ENCODE results near the gene NFATC1. TPM values are rescaled to one million over a fixed set of nuclear protein-coding genes. Genes with fewer than 3 reads are reported as not detected.
"Not testable (repeated sequence)": the region's sequence is repeated elsewhere in the genome, so short reads cannot be mapped to it uniquely, and the experiment has no call there.

The NFATC1 gene
- total RNA-seq, 6 experiments from 2014 or later, result 0.57 to 2.0 (median 0.89) TPM

DNA sequence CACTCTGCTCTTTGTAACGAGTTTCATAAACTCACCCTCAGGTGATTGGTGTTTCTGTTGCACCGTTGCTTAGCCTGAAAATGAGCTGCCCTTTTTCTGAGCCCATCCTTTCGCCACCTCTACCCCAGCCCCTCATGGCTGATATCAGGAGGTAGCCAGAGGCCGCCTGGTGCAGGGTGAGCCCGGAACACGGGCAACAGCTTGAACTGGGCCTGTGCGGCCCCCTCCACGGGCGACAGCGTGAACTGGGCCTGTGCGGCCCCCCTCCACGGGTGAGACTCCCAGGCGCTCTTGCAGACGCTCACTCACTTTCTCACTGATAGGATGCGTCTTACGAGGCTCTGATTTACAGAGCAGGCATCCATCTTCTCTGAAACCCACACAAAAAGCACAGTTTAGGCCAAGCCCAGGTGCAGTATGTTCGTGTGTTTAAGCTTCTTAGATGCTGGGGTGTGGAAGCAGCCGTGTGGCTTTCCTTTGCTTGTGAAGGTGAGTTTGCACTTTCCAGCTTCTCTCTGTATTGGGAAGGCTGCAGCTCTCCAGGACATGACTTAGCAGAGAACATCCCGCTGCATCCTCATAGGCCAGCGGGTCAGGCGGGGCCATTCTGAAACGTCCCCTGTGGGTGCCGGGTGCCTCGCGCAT, 83.5 kb downstream of the NFATC1 start:
- DNase-seq, result no peak
- no peak overlapping the region for H3K4me3 Mint-ChIP-seq
- peaks cover 16% of the 10 kb centered on the region for H3K9me3 Mint-ChIP-seq
- H3K27me3 Mint-ChIP-seq (ENCODE audit: insufficient read depth), result no peaks in the 10 kb centered on the region; the same call in 1 of the 2 replicates
- TF ChIP-seq CTCF (IDR thresholded peaks at IDR 0.05), result no peak
- peaks cover 2% of the 10 kb centered on the region for H3K4me1 Mint-ChIP-seq (ENCODE audit: low read depth)
- peaks cover 9% of the 10 kb centered on the region for H3K36me3 Mint-ChIP-seq (ENCODE audit: low read depth)
- H3K27ac Mint-ChIP-seq, result no peak overlapping the region

DNA sequence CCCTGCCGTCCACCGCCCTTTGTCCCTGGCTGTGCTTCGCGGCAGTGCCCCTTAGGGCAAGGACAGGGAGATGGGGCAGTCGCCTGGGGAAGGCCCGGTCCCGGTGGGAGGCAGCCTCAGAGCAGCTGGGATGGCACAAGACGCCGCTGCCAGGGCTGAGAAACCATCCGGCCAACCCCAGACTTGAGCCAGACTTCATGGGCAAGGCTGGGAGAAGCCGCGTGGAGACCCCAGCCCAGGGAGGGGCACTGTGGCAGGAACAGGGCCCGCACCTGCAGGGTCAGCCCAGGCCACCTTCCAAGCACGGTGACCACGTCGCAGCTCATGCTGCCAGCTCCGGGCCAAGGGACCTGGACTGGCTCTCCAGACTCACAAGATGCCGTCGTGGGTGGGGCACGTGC, 84.0 kb downstream of the NFATC1 start:
- no peak for DNase-seq
- no peaks in the 10 kb centered on the region; the same call in 1 of the 2 replicates for H3K27me3 Mint-ChIP-seq (ENCODE audit: insufficient read depth)
- no peak overlapping the region for H3K27ac Mint-ChIP-seq
- peaks cover 9% of the 10 kb centered on the region for H3K36me3 Mint-ChIP-seq (ENCODE audit: low read depth)
- peaks cover 7% of the 10 kb centered on the region for H3K4me1 Mint-ChIP-seq (ENCODE audit: low read depth)
- TF ChIP-seq CTCF (IDR thresholded peaks at IDR 0.05), result no peak
- no peak overlapping the region for H3K4me3 Mint-ChIP-seq
- H3K9me3 Mint-ChIP-seq, result peaks cover 16% of the 10 kb centered on the region

DNA sequence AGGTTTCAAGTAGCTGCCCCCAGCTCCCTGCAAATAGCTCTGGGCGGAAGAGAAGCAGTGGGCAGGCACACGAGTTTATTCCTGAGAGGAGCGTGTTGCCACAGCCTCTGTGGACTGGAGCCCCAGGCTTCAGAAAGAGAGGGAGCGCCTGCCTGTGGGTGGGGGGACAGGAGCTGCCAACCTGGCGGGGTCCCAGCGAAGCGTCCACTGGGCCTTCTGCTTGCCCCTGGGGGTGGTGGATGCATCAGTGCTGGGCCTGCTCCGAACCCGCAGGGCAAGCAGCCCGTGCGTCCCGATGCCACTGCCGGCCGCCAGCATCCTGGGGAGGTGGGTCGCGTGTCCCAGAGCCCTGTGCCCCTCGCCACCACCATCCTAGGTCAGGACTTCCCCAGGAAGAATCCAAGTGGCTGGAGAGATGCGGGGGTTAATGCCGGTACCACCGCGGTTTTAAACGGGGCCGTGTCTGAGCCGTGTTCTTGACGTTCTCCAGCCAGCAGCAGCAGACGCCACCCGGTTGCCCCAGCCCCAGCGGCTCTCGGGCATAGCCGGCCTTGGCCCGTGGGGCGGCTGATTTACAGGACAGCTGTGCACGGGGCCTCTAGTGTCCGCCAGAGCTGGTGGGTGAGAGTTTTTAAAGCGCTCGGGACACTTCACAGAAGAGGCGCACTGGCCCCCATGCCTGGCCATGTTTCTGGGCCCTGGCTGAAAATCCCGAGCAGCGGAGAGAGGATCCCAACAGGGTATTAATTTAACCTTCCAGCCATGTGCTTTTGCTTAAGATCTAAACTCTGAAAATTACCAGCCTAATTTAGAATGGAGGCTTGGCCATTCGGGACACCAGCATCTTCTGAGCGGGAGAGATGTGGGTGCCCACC, 84.7 kb downstream of the NFATC1 start:
- Mint-ChIP-seq H3K27me3 (ENCODE audit: insufficient read depth) (no peaks in the 10 kb centered on the region; the same call in 1 of the 2 replicates), H3K4me1 (ENCODE audit: low read depth) (peaks cover 11% of the 10 kb centered on the region), H3K27ac (no peak overlapping the region), H3K9me3 (peaks cover 16% of the 10 kb centered on the region), H3K36me3 (ENCODE audit: low read depth) (peaks cover 9% of the 10 kb centered on the region), H3K4me3 (no peak overlapping the region)
- DNase-seq, result no peak
- no peak for TF ChIP-seq CTCF (IDR thresholded peaks at IDR 0.05)

- H3K4me3 Mint-ChIP-seq, result no peak overlapping the region
- DNase-seq, result no peak
- peaks cover 9% of the 10 kb centered on the region for H3K36me3 Mint-ChIP-seq (ENCODE audit: low read depth)
- TF ChIP-seq CTCF (IDR thresholded peaks at IDR 0.05), result no peak
- peaks cover 19% of the 10 kb centered on the region for H3K4me1 Mint-ChIP-seq (ENCODE audit: low read depth)
- peaks cover 3% of the 10 kb centered on the region for H3K27me3 Mint-ChIP-seq (ENCODE audit: insufficient read depth)
- H3K27ac Mint-ChIP-seq, result no peak overlapping the region
- peaks cover 16% of the 10 kb centered on the region for H3K9me3 Mint-ChIP-seq
These were observed 85.5 kb downstream of the NFATC1 start for GRCh38 chr18:79481046-79481790.

GRCh38 chr18:79483393-79483792, 87.7 kb downstream of the NFATC1 start:
- peaks cover 19% of the 10 kb centered on the region for H3K4me1 Mint-ChIP-seq (ENCODE audit: low read depth)
- H3K27ac Mint-ChIP-seq; DNase-seq; H3K9me3 Mint-ChIP-seq; H3K4me3 Mint-ChIP-seq; H3K27me3 Mint-ChIP-seq (ENCODE audit: insufficient read depth); H3K36me3 Mint-ChIP-seq (ENCODE audit: low read depth): not testable (repeated sequence)

Measured in HFFc6 (cell line).